HepG2 (cell line): ENCODE data around the gene MEF2D. TPM values are rescaled to one million over a fixed set of nuclear protein-coding genes. Genes with fewer than 3 reads are reported as not detected.

ENCODE experiments used
- ATAC-seq: fragments of 200-7000 bp; cut with Tn5 transposase; 3 replicates; pipeline ENCODE4 v1.9.1; 2020; ENCODE audit warnings: mild to moderate bottlenecking, moderate library complexity
- BruUV-seq: library from RNA; stranded (reverse); fragments of 400-500 nt; replicated peaks from 2 replicates; lab custom pipeline; 2021; lab: Mats Ljungman, UMichigan
- CTCF ChIA-PET: fragments of 300-600 bp; formaldehyde crosslinking; extraction: SDS; loops from one replicate; lab custom pipeline; 2021; ENCODE audit warnings: low total read pairs, inconsistent platforms, low intra/inter-chr PET ratio; lab: Yijun Ruan, JAX
- POLR2A ChIA-PET: fragments of 350-600 bp; sonication (Branson Sonifier 250); formaldehyde crosslinking; loops from one replicate; lab custom pipeline; 2020; ENCODE audit warnings: antibody characterized with exemption, inconsistent platforms; lab: Yijun Ruan, JAX
- DNase-seq: peaks from one replicate; pipeline ENCODE4 v3.0.0-alpha.2; 2015; ENCODE audit warnings: low spot score
- FAIRE-seq: peaks from 3 replicates; lab custom pipeline; 2011; peaks lifted over from hg19 to GRCh38; lab: Jason Lieb, UNC
- H2AFZ ChIP-seq: one replicate; pipeline ENCODE4 v1.6.1; 2011; ENCODE audit warnings: low read length, inconsistent platforms
- H3K27ac ChIP-seq: fragments of 300-600 bp; 3 replicates; pipeline ENCODE4 v1.8.0; 2011; ENCODE audit warnings: mixed run types, mild to moderate bottlenecking, mixed read lengths, low read length, inconsistent platforms; ENCODE audit not compliant: insufficient read depth; ENCODE audit errors: extremely low read length
- H3K27me3 ChIP-seq, 2 experiments: fragments of 200-600 bp in 1 of 2; 2 replicates in 1 of 2; 3 replicates in 1 of 2; pipeline versions ENCODE4 v1.6.0 to v1.8.0; 2011; ENCODE audit warnings: low read length in 2 of 2, mild to moderate bottlenecking in 2 of 2, moderate library complexity in 2 of 2, inconsistent platforms in 1 of 2; ENCODE audit not compliant: insufficient read depth in 2 of 2, control insufficient read depth in 1 of 2
- H3K36me3 ChIP-seq, 2 experiments: fragments of 200-600 bp in 1 of 2; replicated peaks in 1 of 2; 2 replicates in 1 of 2; 3 replicates in 1 of 2; pipeline versions ENCODE4 v1.5.1 to v1.8.0; 2011; ENCODE audit warnings: low read length in 2 of 2, inconsistent platforms in 1 of 2; ENCODE audit not compliant: insufficient read depth in 2 of 2, control insufficient read depth in 1 of 2
- H3K4me1 ChIP-seq: 2 replicates; pipeline ENCODE4 v1.5.1; 2012; ENCODE audit warnings: low read length, inconsistent platforms; ENCODE audit not compliant: insufficient read depth
- H3K4me2 ChIP-seq: 2 replicates; pipeline ENCODE4 v1.6.0; 2011; ENCODE audit warnings: low read depth, low read length, inconsistent platforms
- H3K4me3 ChIP-seq, 3 experiments: fragments of 200-600 bp in 1 of 3; sonication (generic), shearing (Covaris generic) in 1 of 3; replicated peaks in 1 of 3; 2 replicates each; pipeline ENCODE4 v1.5.1; 2011 to 2016; ENCODE audit warnings: low read length in 3 of 3, inconsistent platforms in 2 of 3, low read depth in 2 of 3, mild to moderate bottlenecking in 2 of 3, control low read depth in 1 of 3, mixed read lengths in 1 of 3; ENCODE audit not compliant: insufficient read depth in 1 of 3
- H3K79me2 ChIP-seq: one replicate; pipeline ENCODE4 v1.6.1; 2011; ENCODE audit warnings: low read length, inconsistent platforms; ENCODE audit not compliant: insufficient read depth
- H3K9ac ChIP-seq: 2 replicates; pipeline ENCODE4 v1.6.0; 2011; ENCODE audit warnings: mild to moderate bottlenecking, low read depth, low read length, inconsistent platforms; ENCODE audit not compliant: insufficient read depth
- H3K9me3 ChIP-seq: 2 replicates; pipeline ENCODE4 v1.5.1; 2012; ENCODE audit warnings: mild to moderate bottlenecking, low read length
- H4K20me1 ChIP-seq: 2 replicates; pipeline ENCODE4 v1.6.0; 2011; ENCODE audit warnings: inconsistent platforms, mild to moderate bottlenecking, low read length, moderate library complexity; ENCODE audit not compliant: insufficient read depth
- MAFG ChIP-seq: sonication (generic); formaldehyde crosslinking; IDR thresholded peaks from 2 replicates; pipeline ENCODE4 v1.5.1; 2020; ENCODE audit warnings: mild to moderate bottlenecking, missing genetic modification reagents
- SP140L ChIP-seq: sonication (generic); formaldehyde crosslinking; IDR thresholded peaks from 2 replicates; pipeline ENCODE4 v1.4.0; 2020; ENCODE audit warnings: missing genetic modification reagents, borderline replicate concordance
- ZBTB38 ChIP-seq: sonication (generic); formaldehyde crosslinking; IDR thresholded peaks from 2 replicates; pipeline ENCODE4 v1.5.1; 2020; ENCODE audit warnings: mild to moderate bottlenecking, missing genetic modification reagents
- ZBTB39 ChIP-seq: sonication (generic); formaldehyde crosslinking; IDR thresholded peaks from 2 replicates; pipeline ENCODE4 v1.5.0; 2020; ENCODE audit warnings: missing genetic modification reagents
- ZMYM2 ChIP-seq: sonication (generic); formaldehyde crosslinking; IDR thresholded peaks from 2 replicates; pipeline ENCODE4 v1.8.0; 2022; ENCODE audit warnings: mild to moderate bottlenecking, missing genetic modification reagents
- ZNF451 ChIP-seq: sonication (generic); formaldehyde crosslinking; IDR thresholded peaks from 2 replicates; pipeline ENCODE4 v1.5.0; 2020; ENCODE audit warnings: mild to moderate bottlenecking, missing genetic modification reagents
- ZNF660 ChIP-seq: sonication (generic); formaldehyde crosslinking; IDR thresholded peaks from 2 replicates; pipeline ENCODE4 v1.5.1; 2020; ENCODE audit warnings: mild to moderate bottlenecking, low read depth, missing genetic modification reagents, borderline replicate concordance
- ZNF776 ChIP-seq: sonication (generic); formaldehyde crosslinking; IDR thresholded peaks from 2 replicates; pipeline ENCODE4 v1.4.0; 2020; ENCODE audit warnings: mild to moderate bottlenecking, missing genetic modification reagents
- ZNF792 ChIP-seq: IDR thresholded peaks from 2 replicates; pipeline ENCODE4 v1.6.1; 2016
- WGBS: methylation state at CpG from one replicate; pipeline ENCODE4 v1.1.6; 2017; ENCODE audit warnings: low lambda C conversion rate; 5-methylcytosine and 5-hydroxymethylcytosine counted together
- in situ Hi-C: cut with HindIII; loops from 2 replicates; pipeline ENCODE4 v1.10.0; 2017; ENCODE audit warnings: low pct_unique_long_range_greater_than_20kb; ENCODE audit not compliant: extremely low pct_ligation_motif_present
- intact Hi-C: fragments of 100-400 bp; cut with micrococcal nuclease; formaldehyde crosslinking; loops from one replicate; pipeline ENCODE4 v1.10.0; 2022; ENCODE audit not compliant: unreplicated experiment
- polyA plus RNA-seq, 8 experiments: library from polyadenylated mRNA; depleted of rRNA in 3 of 8; stranded (reverse) in 7 of 8; unstranded in 1 of 8; fragments of >200 nt; fragmentation: Illumina TruSeq in 4 of 8; extraction: Trizol in 4 of 8; gene quantifications; 2 replicates each; pipeline versions ENCODE4 v1.2.1 to v1.2.3, GENCODE V29; 2011 to 2016; ENCODE audit warnings: low read depth in 4 of 8, missing spikeins in 1 of 8, mixed read lengths in 1 of 8; ENCODE audit not compliant: insufficient read depth in 1 of 8
- total RNA-seq, 5 experiments: library from RNA; depleted of rRNA; stranded (reverse); fragments of >200 nt; fragmentation: Illumina TruSeq; extraction: Trizol; gene quantifications; 2 replicates each; pipeline ENCODE4 v1.2.3, GENCODE V29; 2016; ENCODE audit warnings: low read depth in 1 of 5
- TF ChIP-seq, protein P1 (sequence below): sonication (generic); formaldehyde crosslinking; IDR thresholded peaks from 2 replicates; pipeline ENCODE4 v1.9.0; 2021; ENCODE audit warnings: missing genetic modification reagents, mild to moderate bottlenecking, borderline replicate concordance
- TF ChIP-seq, protein P2 (sequence below): sonication (generic); formaldehyde crosslinking; conservative IDR thresholded peaks from 2 replicates; pipeline ENCODE4 v1.4.0; 2020; ENCODE audit warnings: missing genetic modification reagents
- TF ChIP-seq, protein P3 (sequence below): sonication (generic); formaldehyde crosslinking; IDR thresholded peaks from 2 replicates; pipeline ENCODE4 v1.5.1; 2020; ENCODE audit warnings: mild to moderate bottlenecking, missing genetic modification reagents, moderate library complexity

The MEF2D gene
- total and polyA plus RNA-seq, 2 of the 13 experiments (the other 11 are each of a cell fraction or from before 2014, with no cell fraction given): 1.6 to 3.9 TPM

DNA sequence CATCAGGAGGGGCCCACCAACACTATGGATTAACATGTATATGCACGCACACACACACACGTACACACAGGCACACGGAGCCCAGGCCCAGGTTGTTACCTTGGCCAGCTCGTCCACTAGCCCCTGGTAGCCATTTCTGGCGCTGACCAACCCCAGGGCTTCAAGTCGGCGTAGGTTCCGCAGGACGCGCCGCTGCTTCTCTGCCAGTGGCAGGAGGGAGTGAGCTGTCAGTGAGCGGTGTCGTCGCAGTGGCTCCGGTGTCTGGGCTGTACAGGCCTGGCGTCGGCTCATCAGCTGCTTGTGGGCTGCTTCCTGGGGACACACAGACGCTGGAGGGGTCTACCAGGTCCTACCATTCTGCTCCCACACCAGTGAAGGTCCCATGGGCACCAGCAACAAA is 29.4 kb upstream of the MEF2D start (continued):
- TF ChIP-seq, protein P1, sequence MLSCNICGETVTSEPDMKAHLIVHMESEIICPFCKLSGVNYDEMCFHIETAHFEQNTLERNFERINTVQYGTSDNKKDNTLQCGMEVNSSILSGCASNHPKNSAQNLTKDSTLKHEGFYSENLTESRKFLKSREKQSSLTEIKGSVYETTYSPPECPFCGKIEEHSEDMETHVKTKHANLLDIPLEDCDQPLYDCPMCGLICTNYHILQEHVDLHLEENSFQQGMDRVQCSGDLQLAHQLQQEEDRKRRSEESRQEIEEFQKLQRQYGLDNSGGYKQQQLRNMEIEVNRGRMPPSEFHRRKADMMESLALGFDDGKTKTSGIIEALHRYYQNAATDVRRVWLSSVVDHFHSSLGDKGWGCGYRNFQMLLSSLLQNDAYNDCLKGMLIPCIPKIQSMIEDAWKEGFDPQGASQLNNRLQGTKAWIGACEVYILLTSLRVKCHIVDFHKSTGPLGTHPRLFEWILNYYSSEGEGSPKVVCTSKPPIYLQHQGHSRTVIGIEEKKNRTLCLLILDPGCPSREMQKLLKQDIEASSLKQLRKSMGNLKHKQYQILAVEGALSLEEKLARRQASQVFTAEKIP (CRISPR knock-in tag): no peak
- TF ChIP-seq MAFG (CRISPR knock-in tag) (no peak), ZNF792 (no peak), ZMYM2 (no peak), ZBTB38 (CRISPR knock-in tag) (no peak)
- TF ChIP-seq, protein P2, sequence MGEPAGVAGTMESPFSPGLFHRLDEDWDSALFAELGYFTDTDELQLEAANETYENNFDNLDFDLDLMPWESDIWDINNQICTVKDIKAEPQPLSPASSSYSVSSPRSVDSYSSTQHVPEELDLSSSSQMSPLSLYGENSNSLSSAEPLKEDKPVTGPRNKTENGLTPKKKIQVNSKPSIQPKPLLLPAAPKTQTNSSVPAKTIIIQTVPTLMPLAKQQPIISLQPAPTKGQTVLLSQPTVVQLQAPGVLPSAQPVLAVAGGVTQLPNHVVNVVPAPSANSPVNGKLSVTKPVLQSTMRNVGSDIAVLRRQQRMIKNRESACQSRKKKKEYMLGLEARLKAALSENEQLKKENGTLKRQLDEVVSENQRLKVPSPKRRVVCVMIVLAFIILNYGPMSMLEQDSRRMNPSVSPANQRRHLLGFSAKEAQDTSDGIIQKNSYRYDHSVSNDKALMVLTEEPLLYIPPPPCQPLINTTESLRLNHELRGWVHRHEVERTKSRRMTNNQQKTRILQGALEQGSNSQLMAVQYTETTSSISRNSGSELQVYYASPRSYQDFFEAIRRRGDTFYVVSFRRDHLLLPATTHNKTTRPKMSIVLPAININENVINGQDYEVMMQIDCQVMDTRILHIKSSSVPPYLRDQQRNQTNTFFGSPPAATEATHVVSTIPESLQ (CRISPR knock-in tag): no peak

DNA sequence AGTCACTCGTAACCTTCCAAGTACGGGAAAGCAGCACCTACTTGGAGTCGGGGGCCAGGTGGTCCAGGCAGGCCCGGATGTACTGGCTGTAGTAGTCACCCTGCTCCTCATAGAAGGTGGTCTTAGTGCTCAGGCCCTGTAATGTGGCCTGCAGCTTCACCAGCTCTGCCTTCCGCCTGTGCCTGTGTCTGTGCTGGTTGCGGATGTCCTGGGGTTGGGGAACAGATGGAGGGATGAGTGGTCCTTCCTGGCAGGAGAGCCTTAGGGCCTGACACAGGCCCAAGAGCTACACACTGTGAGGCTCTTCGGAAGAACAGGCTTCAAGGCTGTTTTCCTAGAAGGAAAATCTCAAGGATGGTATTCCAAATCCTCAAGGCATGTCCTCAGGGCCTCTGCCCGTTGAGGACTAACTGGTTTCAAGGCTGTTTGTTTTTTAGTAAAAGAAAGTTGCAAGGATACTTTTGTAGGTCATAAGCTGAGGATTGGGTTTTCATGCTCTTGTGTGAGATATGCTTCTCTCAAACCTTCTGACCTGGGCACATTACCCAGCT is 28.4 kb upstream of the MEF2D start:
- no peak overlapping the region for H3K4me2 ChIP-seq
- H3K27ac ChIP-seq: no peak overlapping the region
- TF ChIP-seq, protein P3, sequence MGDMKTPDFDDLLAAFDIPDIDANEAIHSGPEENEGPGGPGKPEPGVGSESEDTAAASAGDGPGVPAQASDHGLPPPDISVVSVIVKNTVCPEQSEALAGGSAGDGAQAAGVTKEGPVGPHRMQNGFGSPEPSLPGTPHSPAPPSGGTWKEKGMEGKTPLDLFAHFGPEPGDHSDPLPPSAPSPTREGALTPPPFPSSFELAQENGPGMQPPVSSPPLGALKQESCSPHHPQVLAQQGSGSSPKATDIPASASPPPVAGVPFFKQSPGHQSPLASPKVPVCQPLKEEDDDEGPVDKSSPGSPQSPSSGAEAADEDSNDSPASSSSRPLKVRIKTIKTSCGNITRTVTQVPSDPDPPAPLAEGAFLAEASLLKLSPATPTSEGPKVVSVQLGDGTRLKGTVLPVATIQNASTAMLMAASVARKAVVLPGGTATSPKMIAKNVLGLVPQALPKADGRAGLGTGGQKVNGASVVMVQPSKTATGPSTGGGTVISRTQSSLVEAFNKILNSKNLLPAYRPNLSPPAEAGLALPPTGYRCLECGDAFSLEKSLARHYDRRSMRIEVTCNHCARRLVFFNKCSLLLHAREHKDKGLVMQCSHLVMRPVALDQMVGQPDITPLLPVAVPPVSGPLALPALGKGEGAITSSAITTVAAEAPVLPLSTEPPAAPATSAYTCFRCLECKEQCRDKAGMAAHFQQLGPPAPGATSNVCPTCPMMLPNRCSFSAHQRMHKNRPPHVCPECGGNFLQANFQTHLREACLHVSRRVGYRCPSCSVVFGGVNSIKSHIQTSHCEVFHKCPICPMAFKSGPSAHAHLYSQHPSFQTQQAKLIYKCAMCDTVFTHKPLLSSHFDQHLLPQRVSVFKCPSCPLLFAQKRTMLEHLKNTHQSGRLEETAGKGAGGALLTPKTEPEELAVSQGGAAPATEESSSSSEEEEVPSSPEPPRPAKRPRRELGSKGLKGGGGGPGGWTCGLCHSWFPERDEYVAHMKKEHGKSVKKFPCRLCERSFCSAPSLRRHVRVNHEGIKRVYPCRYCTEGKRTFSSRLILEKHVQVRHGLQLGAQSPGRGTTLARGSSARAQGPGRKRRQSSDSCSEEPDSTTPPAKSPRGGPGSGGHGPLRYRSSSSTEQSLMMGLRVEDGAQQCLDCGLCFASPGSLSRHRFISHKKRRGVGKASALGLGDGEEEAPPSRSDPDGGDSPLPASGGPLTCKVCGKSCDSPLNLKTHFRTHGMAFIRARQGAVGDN: no peak
- TF ChIP-seq SP140L (no peak), ZNF660 (CRISPR knock-in tag) (no peak), ZNF776 (CRISPR knock-in tag) (no peak), ZNF451 (CRISPR knock-in tag) (no peak), ZBTB39 (CRISPR knock-in tag) (no peak)
- peaks cover 10% of the 10 kb centered on the region for H3K4me1 ChIP-seq
- DNase-seq (no peak), ATAC-seq (no peak), FAIRE-seq (no peak)
- ChIA-PET CTCF (no interaction called here), POLR2A (no interaction called here)
- no peaks in the 10 kb centered on the region for H3K27me3 ChIP-seq
- in situ Hi-C loops (no loop called here), intact Hi-C loops (no loop called here)
- no peak overlapping the region for H3K9ac ChIP-seq
- no TSS peak for BruUV-seq
- no peaks in the 10 kb centered on the region for H3K9me3 ChIP-seq
- 89% methylated on average over 3 of the region's 8 CpGs for WGBS
- no peak overlapping the region for H2AFZ ChIP-seq
- H4K20me1 ChIP-seq: no peaks in the 10 kb centered on the region
- H3K4me3 ChIP-seq: no peak overlapping the region
- no peaks in the 10 kb centered on the region for H3K79me2 ChIP-seq
- peaks cover 7 to 45% of the 10 kb centered on the region in 2 experiments; a peak in 4 of 5 replicates for H3K36me3 ChIP-seq
